ENCODE results near the gene ZCCHC7.

Gene ZCCHC7

DNA sequence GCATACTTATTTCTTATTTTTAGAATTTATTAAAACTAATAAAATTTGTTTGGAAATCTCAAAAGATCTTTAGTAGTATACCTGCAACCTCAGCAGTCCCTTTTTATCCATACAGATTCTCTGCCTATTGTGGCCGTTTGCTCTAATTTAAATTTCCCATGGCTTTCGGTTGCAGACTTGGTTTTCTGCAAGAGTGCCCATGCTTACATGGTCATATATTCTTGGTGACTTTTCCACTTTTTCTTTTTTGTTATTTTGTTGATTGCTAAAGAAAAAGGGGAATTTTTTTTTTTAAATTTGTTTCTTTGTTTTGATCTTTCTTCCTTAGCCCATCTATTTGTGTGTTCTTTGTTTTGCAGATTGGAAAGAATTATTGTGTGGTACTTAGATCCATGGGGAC is 20.6 kb downstream of the ZCCHC7 start:
- Histone ChIP-seq H4K20me1 (ENCODE audit: insufficient read depth, low read length, poor library complexity, severe bottlenecking) (peaks cover 3% of the 10 kb centered on the region), H3K4me2 (ENCODE audit: low read depth, low read length, poor library complexity, severe bottlenecking) (peak overlapping the region; percentile 55), H3K9me3 (ENCODE audit: insufficient read depth, low read depth, low read length) (no peaks in the 10 kb centered on the region), H3K9ac (ENCODE audit: low read depth, low read length, poor library complexity, severe bottlenecking) (no peak overlapping the region), H3F3A (ENCODE audit: low read depth) (no peaks in the 10 kb centered on the region), H3K79me2 (ENCODE audit: insufficient read depth, low read length) (peaks cover 86% of the 10 kb centered on the region), H3K36me3 (ENCODE audit: insufficient read depth, low read length) (no peaks in the 10 kb centered on the region), H3K4me3 (ENCODE audit: low read length, poor library complexity, severe bottlenecking) (no peak overlapping the region), H3K9me2 (replicated peaks; ENCODE audit: low read depth, low read length) (no peaks in the 10 kb centered on the region), H2AFZ (ENCODE audit: low read length) (no peak overlapping the region), H3K27me3 (ENCODE audit: insufficient read depth, low read length, poor library complexity, severe bottlenecking) (no peaks in the 10 kb centered on the region), H3K4me1 (ENCODE audit: insufficient read depth, low read length, poor library complexity, severe bottlenecking) (peaks cover 63% of the 10 kb centered on the region)
- TF ChIP-seq, protein P1, sequence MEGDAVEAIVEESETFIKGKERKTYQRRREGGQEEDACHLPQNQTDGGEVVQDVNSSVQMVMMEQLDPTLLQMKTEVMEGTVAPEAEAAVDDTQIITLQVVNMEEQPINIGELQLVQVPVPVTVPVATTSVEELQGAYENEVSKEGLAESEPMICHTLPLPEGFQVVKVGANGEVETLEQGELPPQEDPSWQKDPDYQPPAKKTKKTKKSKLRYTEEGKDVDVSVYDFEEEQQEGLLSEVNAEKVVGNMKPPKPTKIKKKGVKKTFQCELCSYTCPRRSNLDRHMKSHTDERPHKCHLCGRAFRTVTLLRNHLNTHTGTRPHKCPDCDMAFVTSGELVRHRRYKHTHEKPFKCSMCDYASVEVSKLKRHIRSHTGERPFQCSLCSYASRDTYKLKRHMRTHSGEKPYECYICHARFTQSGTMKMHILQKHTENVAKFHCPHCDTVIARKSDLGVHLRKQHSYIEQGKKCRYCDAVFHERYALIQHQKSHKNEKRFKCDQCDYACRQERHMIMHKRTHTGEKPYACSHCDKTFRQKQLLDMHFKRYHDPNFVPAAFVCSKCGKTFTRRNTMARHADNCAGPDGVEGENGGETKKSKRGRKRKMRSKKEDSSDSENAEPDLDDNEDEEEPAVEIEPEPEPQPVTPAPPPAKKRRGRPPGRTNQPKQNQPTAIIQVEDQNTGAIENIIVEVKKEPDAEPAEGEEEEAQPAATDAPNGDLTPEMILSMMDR (conservative IDR thresholded peaks at IDR 0.05; ENCODE audit: low read length), result no peak
- TF ChIP-seq EZH2phosphoT487 (IDR thresholded peaks at IDR 0.05; ENCODE audit: borderline replicate concordance), result no peak

DNA sequence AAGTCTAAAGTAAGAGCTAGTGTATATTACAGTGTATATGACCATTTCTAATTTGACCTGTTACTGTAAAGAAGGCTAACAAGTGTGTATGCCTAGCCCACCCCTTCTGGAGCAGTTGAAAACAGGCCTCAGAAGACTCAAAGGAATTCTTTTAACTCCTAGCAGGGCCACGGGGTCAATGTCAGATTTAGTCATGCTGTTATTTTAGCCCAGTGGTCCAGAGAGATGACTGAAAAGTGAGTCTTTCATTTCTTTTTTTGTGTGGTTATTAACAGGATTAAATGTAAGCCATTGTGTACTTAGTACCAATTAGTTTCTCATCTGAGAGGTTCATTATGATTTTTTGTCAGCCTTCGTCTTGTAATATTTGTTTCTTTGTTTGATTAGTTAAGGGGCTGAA is 24.4 kb downstream of the ZCCHC7 start:
- Histone ChIP-seq H3K4me2 (ENCODE audit: low read depth, low read length, poor library complexity, severe bottlenecking) (peak overlapping the region; percentile 77), H3K9ac (ENCODE audit: low read depth, low read length, poor library complexity, severe bottlenecking) (peak overlapping the region; percentile 29), H2AFZ (ENCODE audit: low read length) (no peak overlapping the region)

GRCh38 chr9:37146410-37146809 is 26.0 kb downstream of the ZCCHC7 start:
- Histone ChIP-seq H3K36me3 (ENCODE audit: insufficient read depth, low read length) (no peaks in the 10 kb centered on the region), H3K4me3 (ENCODE audit: low read length, poor library complexity, severe bottlenecking) (peak overlapping the region; percentile 65), H3K9me2 (replicated peaks; ENCODE audit: low read depth, low read length) (no peaks in the 10 kb centered on the region), H3K4me1 (ENCODE audit: insufficient read depth, low read length, poor library complexity, severe bottlenecking) (peaks cover 66% of the 10 kb centered on the region), H3K27me3 (ENCODE audit: insufficient read depth, low read length, poor library complexity, severe bottlenecking) (no peaks in the 10 kb centered on the region), H3K9me3 (ENCODE audit: insufficient read depth, low read depth, low read length) (no peaks in the 10 kb centered on the region), H3K9ac (ENCODE audit: low read depth, low read length, poor library complexity, severe bottlenecking) (peak overlapping the region; percentile 50), H2AFZ (ENCODE audit: low read length) (no peak overlapping the region), H3K79me2 (ENCODE audit: insufficient read depth, low read length) (peaks cover 66% of the 10 kb centered on the region), H4K20me1 (ENCODE audit: insufficient read depth, low read length, poor library complexity, severe bottlenecking) (peaks cover 6% of the 10 kb centered on the region), H3F3A (ENCODE audit: low read depth) (no peaks in the 10 kb centered on the region), H3K4me2 (ENCODE audit: low read depth, low read length, poor library complexity, severe bottlenecking) (peak overlapping the region; percentile 77)
- no peak for TF ChIP-seq EZH2phosphoT487 (IDR thresholded peaks at IDR 0.05; ENCODE audit: borderline replicate concordance)
- TF ChIP-seq, protein P1 (conservative IDR thresholded peaks at IDR 0.05; ENCODE audit: low read length), result no peak

More for the DNA sequence above, 24.4 kb downstream of the ZCCHC7 start:
- H3K4me1 ChIP-seq (ENCODE audit: insufficient read depth, low read length, poor library complexity, severe bottlenecking), result peaks cover 69% of the 10 kb centered on the region
- H3K4me3 ChIP-seq (ENCODE audit: low read length, poor library complexity, severe bottlenecking), result peak overlapping the region; percentile 3
- no peaks in the 10 kb centered on the region for H3F3A ChIP-seq (ENCODE audit: low read depth)
- TF ChIP-seq, protein P1 (conservative IDR thresholded peaks at IDR 0.05; ENCODE audit: low read length), result no peak
- TF ChIP-seq EZH2phosphoT487 (IDR thresholded peaks at IDR 0.05; ENCODE audit: borderline replicate concordance), result no peak
- H3K9me2 ChIP-seq (replicated peaks; ENCODE audit: low read depth, low read length), result no peaks in the 10 kb centered on the region
- no peaks in the 10 kb centered on the region for H3K27me3 ChIP-seq (ENCODE audit: insufficient read depth, low read length, poor library complexity, severe bottlenecking)
- no peaks in the 10 kb centered on the region for H3K9me3 ChIP-seq (ENCODE audit: insufficient read depth, low read depth, low read length)
- peaks cover 6% of the 10 kb centered on the region for H4K20me1 ChIP-seq (ENCODE audit: insufficient read depth, low read length, poor library complexity, severe bottlenecking)
- peaks cover 75% of the 10 kb centered on the region for H3K79me2 ChIP-seq (ENCODE audit: insufficient read depth, low read length)
- H3K36me3 ChIP-seq (ENCODE audit: insufficient read depth, low read length), result no peaks in the 10 kb centered on the region

Measured in Loucy (cell line).